Testis (tissue), 2 donors: ENCODE results near the gene SIAH2.

Experiments used
- POLR2A ChIP-seq: fragments of 450-650 bp; IDR thresholded peaks from one replicate; pipeline ENCODE4 v1.6.1; 2017; ENCODE audit warnings: antibody characterized with exemption, mild to moderate bottlenecking, moderate library complexity
- TF ChIP-seq, protein P1 (sequence below), 3 experiments: fragments of 450-650 bp in 2 of 3; fragments of 200-600 bp in 1 of 3; sonication (generic) in 1 of 3; IDR thresholded peaks; one replicate each; pipeline ENCODE4 v1.5.1; 2016 to 2019; ENCODE audit warnings: antibody characterized with exemption in 3 of 3, mild to moderate bottlenecking in 2 of 3, moderate library complexity in 1 of 3

DNA sequence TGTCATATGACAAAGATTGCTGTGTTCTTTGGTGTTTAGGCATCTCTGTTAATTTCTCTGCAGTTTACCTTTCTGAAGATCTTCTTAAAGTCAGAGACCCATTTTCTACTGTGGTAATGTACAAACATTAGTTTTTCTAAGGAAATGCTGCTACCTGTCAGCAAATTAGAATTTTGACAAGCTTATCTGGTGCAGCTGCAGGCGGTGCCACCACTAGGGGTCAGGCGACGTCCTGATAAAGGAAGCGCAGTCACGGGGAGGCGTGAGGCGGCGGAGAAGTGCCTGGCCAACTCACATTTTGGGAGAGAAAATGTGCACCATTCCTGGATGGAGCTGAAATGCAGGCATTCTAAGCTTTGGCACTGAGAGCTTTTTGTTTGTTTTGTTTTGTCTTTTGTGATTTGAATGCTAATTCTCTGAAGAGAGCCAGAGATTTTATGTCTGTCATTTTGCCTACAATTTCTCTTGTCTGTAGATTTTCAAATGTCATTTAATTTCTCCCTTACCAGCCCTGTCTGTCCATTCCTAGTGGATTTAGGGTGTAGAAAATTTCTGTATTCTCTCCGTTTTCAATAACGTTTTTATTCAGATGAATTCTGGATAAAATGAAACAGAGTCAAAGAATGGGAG is 24.9 kb upstream of the SIAH2 start:
- TF ChIP-seq, protein P1, sequence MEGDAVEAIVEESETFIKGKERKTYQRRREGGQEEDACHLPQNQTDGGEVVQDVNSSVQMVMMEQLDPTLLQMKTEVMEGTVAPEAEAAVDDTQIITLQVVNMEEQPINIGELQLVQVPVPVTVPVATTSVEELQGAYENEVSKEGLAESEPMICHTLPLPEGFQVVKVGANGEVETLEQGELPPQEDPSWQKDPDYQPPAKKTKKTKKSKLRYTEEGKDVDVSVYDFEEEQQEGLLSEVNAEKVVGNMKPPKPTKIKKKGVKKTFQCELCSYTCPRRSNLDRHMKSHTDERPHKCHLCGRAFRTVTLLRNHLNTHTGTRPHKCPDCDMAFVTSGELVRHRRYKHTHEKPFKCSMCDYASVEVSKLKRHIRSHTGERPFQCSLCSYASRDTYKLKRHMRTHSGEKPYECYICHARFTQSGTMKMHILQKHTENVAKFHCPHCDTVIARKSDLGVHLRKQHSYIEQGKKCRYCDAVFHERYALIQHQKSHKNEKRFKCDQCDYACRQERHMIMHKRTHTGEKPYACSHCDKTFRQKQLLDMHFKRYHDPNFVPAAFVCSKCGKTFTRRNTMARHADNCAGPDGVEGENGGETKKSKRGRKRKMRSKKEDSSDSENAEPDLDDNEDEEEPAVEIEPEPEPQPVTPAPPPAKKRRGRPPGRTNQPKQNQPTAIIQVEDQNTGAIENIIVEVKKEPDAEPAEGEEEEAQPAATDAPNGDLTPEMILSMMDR (IDR thresholded peaks at IDR 0.05), result peak; percentile 87 to 89 (median 88)
- TF ChIP-seq POLR2A, result no peak
